Left ventricle myocardium superior (tissue), 1 donor: ENCODE measurements around the gene INTS11. TPM values are rescaled to one million over a fixed set of nuclear protein-coding genes. Genes with fewer than 3 reads are reported as not detected.

Source experiments
- ATAC-seq: fragments of 200-7000 bp; cut with Tn5 transposase; one replicate; pipeline ENCODE4 v1.9.1; 2020; ENCODE audit warnings: mild to moderate bottlenecking, moderate library complexity
- DNase-seq: peaks from one replicate; pipeline ENCODE4 v3.0.0-alpha.2; 2020
- intact Hi-C: fragments of 100-400 bp; cut with micrococcal nuclease; formaldehyde crosslinking; loops from one replicate; pipeline ENCODE4 v1.11.0; 2022
- total RNA-seq: library from RNA; stranded (reverse); fragmentation: NEBNext Ultra II Directional; extraction: Animal tissue kit (Norgen Biotek cat#: 25700); gene quantifications from one replicate; pipeline ENCODE4 v1.2.1, GENCODE V29; 2021
- donor health status: DM: no; HTN: yes; CAD: no; lungs with severe emphysema.

The INTS11 gene
- total RNA-seq, 1 donor from 2014 or later = 77.2 TPM

GRCh38 chr1:1346501-1346890, 22.0 kb upstream of the INTS11 start:
- ATAC-seq (no peak), DNase-seq (peak; percentile 31)
- intact Hi-C loops = no loop called here

GRCh38 chr1:1345860-1346500, 21.5 kb upstream of the INTS11 start:
- ATAC-seq (peak; percentile 8), DNase-seq (peak; percentile 64)
- intact Hi-C loops = no loop called here

GRCh38 chr1:1345384-1345783, 20.9 kb upstream of the INTS11 start:
- DNase-seq = peak; percentile 30
- intact Hi-C loops = no loop called here
- ATAC-seq = no peak

- ATAC-seq = no peak
- DNase-seq = no peak
- intact Hi-C loops = no loop called here
Observed at GRCh38 chr1:1344655-1345361, 20.3 kb upstream of the INTS11 start.

- ATAC-seq (no peak), DNase-seq (no peak)
- intact Hi-C loops = no loop called here
Observed at GRCh38 chr1:1343811-1344421, 19.5 kb upstream of the INTS11 start.

GRCh38 chr1:1342584-1343115, 18.2 kb upstream of the INTS11 start:
- ATAC-seq = no peak
- DNase-seq = no peak
- intact Hi-C loops = no loop called here

- intact Hi-C loops = no loop called here
- DNase-seq (no peak), ATAC-seq (no peak)
Observed at GRCh38 chr1:1342061-1342562, 17.7 kb upstream of the INTS11 start.

- DNase-seq = no peak
- intact Hi-C loops = no loop called here
- no peak for ATAC-seq
Observed at GRCh38 chr1:1341549-1342021, 17.1 kb upstream of the INTS11 start.

GRCh38 chr1:1340791-1341548, 16.5 kb upstream of the INTS11 start:
- DNase-seq = no peak
- intact Hi-C loops = no loop called here
- no peak for ATAC-seq

GRCh38 chr1:1340185-1340584, 15.7 kb upstream of the INTS11 start:
- intact Hi-C loops = no loop called here
- ATAC-seq = no peak
- DNase-seq = no peak

- DNase-seq (no peak), ATAC-seq (no peak)
- intact Hi-C loops = no loop called here
Observed at GRCh38 chr1:1338278-1338677, 13.8 kb upstream of the INTS11 start.

GRCh38 chr1:1337793-1338147, 13.3 kb upstream of the INTS11 start:
- DNase-seq (no peak), ATAC-seq (no peak)
- intact Hi-C loops = no loop called here

- DNase-seq = no peak
- no peak for ATAC-seq
- intact Hi-C loops = no loop called here
Observed at GRCh38 chr1:1336931-1337792, 12.7 kb upstream of the INTS11 start.

GRCh38 chr1:1336446-1336845, 12.0 kb upstream of the INTS11 start:
- no peak for DNase-seq
- intact Hi-C loops = no loop called here
- ATAC-seq = no peak

- intact Hi-C loops = no loop called here
- no peak for DNase-seq
- no peak for ATAC-seq
Observed at GRCh38 chr1:1335792-1336248, 11.4 kb upstream of the INTS11 start.

- intact Hi-C loops = no loop called here
- no peak for DNase-seq
- no peak for ATAC-seq
Observed at GRCh38 chr1:1335283-1335682, 10.8 kb upstream of the INTS11 start.

- no peak for ATAC-seq
- DNase-seq = no peak
- intact Hi-C loops = no loop called here
Observed at GRCh38 chr1:1334835-1335234, 10.4 kb upstream of the INTS11 start.

- no peak for ATAC-seq
- DNase-seq = no peak
- intact Hi-C loops = no loop called here
Observed at GRCh38 chr1:1333551-1334241, 9.2 kb upstream of the INTS11 start.
